Measurements from ENCODE around the gene HCRTR1. TPM values are rescaled to one million over a fixed set of nuclear protein-coding genes. Genes with fewer than 3 reads are reported as not detected.

Gene HCRTR1
- total RNA-seq, 1 experiment from 2014 or later: not detected

GRCh38 chr1:31602081-31602480 is 15.4 kb upstream of the HCRTR1 start:
- DNase-seq (no peak), ATAC-seq (no peak)
- no TSS peak for BruUV-seq (replicated peaks)
- TF ChIP-seq EZH2phosphoT487 (IDR thresholded peaks at IDR 0.05; ENCODE audit: borderline replicate concordance, low read length) (no peak), CTCF (conservative IDR thresholded peaks at IDR 0.05; ENCODE audit: low read depth, low read length) (no peak), EZH2 (IDR thresholded peaks at IDR 0.05; ENCODE audit: low read length, unreplicated experiment) (no peak)
- Histone ChIP-seq H3K4me2 (ENCODE audit: low read length) (no peak overlapping the region), H3K4me3 (ENCODE audit: low read length) (no peak overlapping the region), H3F3A (ENCODE audit: low read length, unreplicated experiment) (no peaks in the 10 kb centered on the region), H3K27ac (ENCODE audit: low read length) (no peak overlapping the region), H2AFZ (ENCODE audit: low read length) (no peak overlapping the region), H3K9me3 (ENCODE audit: low read length) (no peaks in the 10 kb centered on the region), H3K9ac (ENCODE audit: low read length) (no peak overlapping the region), H3K79me2 (ENCODE audit: low read length) (no peaks in the 10 kb centered on the region), H3K27me3 (ENCODE audit: low read length) (no peaks in the 10 kb centered on the region), H4K20me1 (ENCODE audit: low read length) (no peaks in the 10 kb centered on the region), H3K4me1 (ENCODE audit: insufficient read depth, low read length) (no peaks in the 10 kb centered on the region), H3K9me2 (replicated peaks; ENCODE audit: low read length) (no peaks in the 10 kb centered on the region), H3K36me3 (ENCODE audit: low read depth, low read length) (no peaks in the 10 kb centered on the region)
- POLR2A ChIA-PET (ENCODE audit: unreplicated experiment): no interaction called here
- intact Hi-C loops (cut with micrococcal nuclease): no loop called here
- CTCF ChIA-PET: no interaction called here

GRCh38 chr1:31605908-31606427 is 11.5 kb upstream of the HCRTR1 start:
- intact Hi-C loops (cut with micrococcal nuclease): no loop called here
- ChIA-PET CTCF (no interaction called here), POLR2A (ENCODE audit: unreplicated experiment) (no interaction called here)
- ATAC-seq (no peak), DNase-seq (no peak)
- Histone ChIP-seq H2AFZ (ENCODE audit: low read length) (no peak overlapping the region), H3F3A (ENCODE audit: low read length, unreplicated experiment) (no peaks in the 10 kb centered on the region), H3K27ac (ENCODE audit: low read length) (no peak overlapping the region), H3K9me2 (replicated peaks; ENCODE audit: low read length) (no peaks in the 10 kb centered on the region), H3K9ac (ENCODE audit: low read length) (no peak overlapping the region), H3K4me3 (ENCODE audit: low read length) (no peak overlapping the region), H4K20me1 (ENCODE audit: low read length) (no peaks in the 10 kb centered on the region), H3K4me2 (ENCODE audit: low read length) (no peak overlapping the region), H3K9me3 (ENCODE audit: low read length) (no peaks in the 10 kb centered on the region), H3K27me3 (ENCODE audit: low read length) (no peaks in the 10 kb centered on the region), H3K79me2 (ENCODE audit: low read length) (no peaks in the 10 kb centered on the region), H3K36me3 (ENCODE audit: low read depth, low read length) (no peaks in the 10 kb centered on the region), H3K4me1 (ENCODE audit: insufficient read depth, low read length) (no peaks in the 10 kb centered on the region)
- no TSS peak for BruUV-seq (replicated peaks)
- TF ChIP-seq EZH2 (IDR thresholded peaks at IDR 0.05; ENCODE audit: low read length, unreplicated experiment): no peak
- TF ChIP-seq CTCF (conservative IDR thresholded peaks at IDR 0.05; ENCODE audit: low read depth, low read length): no peak
- TF ChIP-seq EZH2phosphoT487 (IDR thresholded peaks at IDR 0.05; ENCODE audit: borderline replicate concordance, low read length): no peak

GRCh38 chr1:31607360-31607759 is 10.1 kb upstream of the HCRTR1 start:
- Histone ChIP-seq H3K4me2 (ENCODE audit: low read length) (no peak overlapping the region), H3K4me1 (ENCODE audit: insufficient read depth, low read length) (no peaks in the 10 kb centered on the region), H3K4me3 (ENCODE audit: low read length) (no peak overlapping the region), H3K27me3 (ENCODE audit: low read length) (no peaks in the 10 kb centered on the region), H3K36me3 (ENCODE audit: low read depth, low read length) (no peaks in the 10 kb centered on the region), H3K9ac (ENCODE audit: low read length) (no peak overlapping the region), H4K20me1 (ENCODE audit: low read length) (no peaks in the 10 kb centered on the region), H3K9me2 (replicated peaks; ENCODE audit: low read length) (no peaks in the 10 kb centered on the region), H3K9me3 (ENCODE audit: low read length) (no peaks in the 10 kb centered on the region), H2AFZ (ENCODE audit: low read length) (no peak overlapping the region), H3F3A (ENCODE audit: low read length, unreplicated experiment) (no peaks in the 10 kb centered on the region), H3K27ac (ENCODE audit: low read length) (no peak overlapping the region), H3K79me2 (ENCODE audit: low read length) (no peaks in the 10 kb centered on the region)
- ATAC-seq (no peak), DNase-seq (no peak)
- ChIA-PET CTCF (interaction anchor here (0.7 kb wide), 1 partner anchor 9 kb away, joined by 10 read pairs; no protein-coding TSS in a partner anchor), POLR2A (ENCODE audit: unreplicated experiment) (no interaction called here)
- intact Hi-C loops (cut with micrococcal nuclease): no loop called here
- TF ChIP-seq EZH2 (IDR thresholded peaks at IDR 0.05; ENCODE audit: low read length, unreplicated experiment) (no peak), CTCF (conservative IDR thresholded peaks at IDR 0.05; ENCODE audit: low read depth, low read length) (no peak), EZH2phosphoT487 (IDR thresholded peaks at IDR 0.05; ENCODE audit: borderline replicate concordance, low read length) (no peak)
- BruUV-seq (replicated peaks): no TSS peak
